ENCODE results near the gene AFF3. TPM values are rescaled to one million over a fixed set of nuclear protein-coding genes. Genes with fewer than 3 reads are reported as not detected.

AFF3 gene
- total and polyA plus RNA-seq, 2 of the 8 experiments (the other 6 are each of a cell fraction or from before 2014, with no cell fraction given): 0.27 to 3.0 TPM

- H2BK5ac ChIP-seq (ENCODE audit: low read depth, low read length): no peak overlapping the region; the same call in 1 of the 2 replicates
- no peaks in the 10 kb centered on the region for H4K20me1 ChIP-seq (replicated peaks in 1 of 2; ENCODE audit: control insufficient read depth in 1 of 2, insufficient read depth in 2 of 2, low read length in 2 of 2)
- no peak for FAIRE-seq
- H4K8ac ChIP-seq (ENCODE audit: extremely low read depth, insufficient read depth, low read length): no peak overlapping the region
- H3K4me1 ChIP-seq (replicated peaks in 1 of 4; ENCODE audit: control insufficient read depth in 3 of 4, insufficient read depth in 4 of 4, low read length in 3 of 4): no peaks in the 10 kb centered on the region
- no peak overlapping the region for H3K27ac ChIP-seq (ENCODE audit: low read depth, low read length)
- no peak overlapping the region for H2BK20ac ChIP-seq (ENCODE audit: low read length)
- H4K5ac ChIP-seq (ENCODE audit: insufficient read length, low read depth, low read length): no peak overlapping the region
- no peaks in the 10 kb centered on the region for H3K27me3 ChIP-seq (replicated peaks in 1 of 4; ENCODE audit: control insufficient read depth in 3 of 4, extremely low read depth in 1 of 4, insufficient read depth in 3 of 4, low read length in 3 of 4)
- no peak overlapping the region for H2BK120ac ChIP-seq (replicated peaks; ENCODE audit: low read depth, low read length)
- no peak overlapping the region for H3K14ac ChIP-seq (ENCODE audit: insufficient read length)
- no peak for TF ChIP-seq GTF2F1 (IDR thresholded peaks at IDR 0.05; ENCODE audit: borderline replicate concordance, low read depth, low read length)
- H2BK15ac ChIP-seq (ENCODE audit: low read length): no peak overlapping the region
- no peaks in the 10 kb centered on the region for H3K36me3 ChIP-seq (ENCODE audit: control insufficient read depth in 2 of 4, insufficient read depth in 4 of 4, low read length in 3 of 4)
- no peaks in the 10 kb centered on the region for H3K79me2 ChIP-seq (ENCODE audit: control insufficient read depth in 1 of 2, insufficient read depth in 2 of 2, low read length in 2 of 2)
- H3K9me3 ChIP-seq (ENCODE audit: insufficient read depth in 2 of 2, low read depth in 1 of 2, low read length in 1 of 2): peaks cover 4 to 5% of the 10 kb centered on the region in 2 experiments; a peak in 1 of 4 replicates
- 94% methylated on average over 5 of the region's 6 CpGs; no CpG with 5 or more reads in 1 of the 2 experiments for WGBS, 2 experiments (ENCODE audit: extremely low coverage in 1 of 2, insufficient coverage in 1 of 2, insufficient read length in 1 of 2, insufficient replicate concordance in 2 of 2, low coverage in 1 of 2, low lambda C conversion rate in 2 of 2, missing lambda C conversion rate in 1 of 2)
- no peak overlapping the region for H2AFZ ChIP-seq (ENCODE audit: low read length)
- ChIA-PET POLR2A (ENCODE audit: partially characterized antibody) (no interaction called here), CTCF (ENCODE audit: partially characterized antibody) (interaction anchor here (1.1 kb wide), 1 partner anchor 468 kb away, joined by 3 read pairs; no protein-coding TSS in a partner anchor)
- H3K9ac ChIP-seq (replicated peaks in 1 of 4; ENCODE audit: extremely low read depth in 1 of 4, low read depth in 3 of 4, low read length in 3 of 4): no peak overlapping the region
- no peaks in the 10 kb centered on the region for H3K79me1 ChIP-seq (ENCODE audit: low read depth, low read length)
- H4K91ac ChIP-seq (replicated peaks; ENCODE audit: insufficient read length, low read length): no peak overlapping the region
- H3K56ac ChIP-seq (replicated peaks; ENCODE audit: insufficient read length, low read depth, low read length): no peak overlapping the region
- no peak overlapping the region for H3K4ac ChIP-seq (replicated peaks; ENCODE audit: insufficient read length, low read depth, low read length)
- no peak overlapping the region for H3K4me2 ChIP-seq (ENCODE audit: insufficient read depth in 1 of 2, low read depth in 2 of 2, low read length in 2 of 2)
- no peak overlapping the region for H3K18ac ChIP-seq (ENCODE audit: extremely low read depth, low read length)
- H2BK12ac ChIP-seq (ENCODE audit: low read depth, low read length): no peak overlapping the region
- DNase-seq (ENCODE audit: low read depth in 1 of 2, low spot score in 2 of 2): no peak
- H3K4me3 ChIP-seq (ENCODE audit: extremely low read depth in 1 of 4, insufficient read depth in 2 of 4, low read depth in 3 of 4, low read length in 4 of 4): no peak overlapping the region
- H2AK5ac ChIP-seq (ENCODE audit: low read depth, low read length): no peak overlapping the region
- H3K23ac ChIP-seq (ENCODE audit: insufficient read length): no peak overlapping the region
- H3K23me2 ChIP-seq (ENCODE audit: low read depth, low read length): no peaks in the 10 kb centered on the region
These were observed 364.6 kb downstream of the AFF3 start for GRCh38 chr2:99777656-99778290.
